NCI-H1092 treated with DMSO at 0.1 percent for 48 hours (cell line): ENCODE results near the gene FRMD8.

Experiments
- DNase-seq: peaks from one replicate; lab custom pipeline; 2025; lab: John Stamatoyannopoulos, UW

The FRMD8 gene

DNA sequence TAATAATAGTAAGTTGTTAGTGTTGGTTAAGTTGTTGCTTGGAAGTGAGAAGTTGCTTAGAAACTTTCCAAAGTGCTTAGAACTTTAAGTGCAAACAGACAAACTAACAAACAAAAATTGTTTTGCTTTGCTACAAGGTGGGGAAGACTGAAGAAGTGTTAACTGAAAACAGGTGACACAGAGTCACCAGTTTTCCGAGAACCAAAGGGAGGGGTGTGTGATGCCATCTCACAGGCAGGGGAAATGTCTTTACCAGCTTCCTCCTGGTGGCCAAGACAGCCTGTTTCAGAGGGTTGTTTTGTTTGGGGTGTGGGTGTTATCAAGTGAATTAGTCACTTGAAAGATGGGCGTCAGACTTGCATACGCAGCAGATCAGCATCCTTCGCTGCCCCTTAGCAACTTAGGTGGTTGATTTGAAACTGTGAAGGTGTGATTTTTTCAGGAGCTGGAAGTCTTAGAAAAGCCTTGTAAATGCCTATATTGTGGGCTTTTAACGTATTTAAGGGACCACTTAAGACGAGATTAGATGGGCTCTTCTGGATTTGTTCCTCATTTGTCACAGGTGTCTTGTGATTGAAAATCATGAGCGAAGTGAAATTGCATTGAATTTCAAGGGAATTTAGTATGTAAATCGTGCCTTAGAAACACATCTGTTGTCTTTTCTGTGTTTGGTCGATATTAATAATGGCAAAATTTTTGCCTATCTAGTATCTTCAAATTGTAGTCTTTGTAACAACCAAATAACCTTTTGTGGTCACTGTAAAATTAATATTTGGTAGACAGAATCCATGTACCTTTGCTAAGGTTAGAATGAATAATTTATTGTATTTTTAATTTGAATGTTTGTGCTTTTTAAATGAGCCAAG is 38.9 kb downstream of the FRMD8 start:
- no peak for DNase-seq

DNA sequence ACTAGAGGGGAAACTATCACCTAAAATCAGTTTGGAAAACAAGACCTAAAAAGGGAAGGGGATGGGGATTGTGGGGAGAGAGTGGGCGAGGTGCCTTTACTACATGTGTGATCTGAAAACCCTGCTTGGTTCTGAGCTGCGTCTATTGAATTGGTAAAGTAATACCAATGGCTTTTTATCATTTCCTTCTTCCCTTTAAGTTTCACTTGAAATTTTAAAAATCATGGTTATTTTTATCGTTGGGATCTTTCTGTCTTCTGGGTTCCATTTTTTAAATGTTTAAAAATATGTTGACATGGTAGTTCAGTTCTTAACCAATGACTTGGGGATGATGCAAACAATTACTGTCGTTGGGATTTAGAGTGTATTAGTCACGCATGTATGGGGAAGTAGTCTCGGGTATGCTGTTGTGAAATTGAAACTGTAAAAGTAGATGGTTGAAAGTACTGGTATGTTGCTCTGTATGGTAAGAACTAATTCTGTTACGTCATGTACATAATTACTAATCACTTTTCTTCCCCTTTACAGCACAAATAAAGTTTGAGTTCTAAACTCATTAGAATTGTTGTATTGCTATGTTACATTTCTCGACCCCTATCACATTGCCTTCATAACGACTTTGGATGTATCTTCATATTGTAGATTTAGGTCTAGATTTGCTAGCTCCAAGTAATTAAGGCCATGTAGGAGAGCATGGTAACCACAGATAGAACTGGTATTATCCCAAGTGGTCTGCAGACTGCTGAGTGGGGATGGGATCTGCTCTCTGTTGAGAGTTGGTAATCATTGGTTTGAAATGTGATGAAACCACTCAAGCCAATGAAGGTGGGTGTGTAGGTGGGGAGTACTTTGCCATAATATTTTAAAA is 39.8 kb downstream of the FRMD8 start:
- DNase-seq = no peak

- no peak for DNase-seq
Observed at GRCh38 chr11:65426839-65427690, 40.6 kb downstream of the FRMD8 start.

- DNase-seq = no peak
Observed at GRCh38 chr11:65427691-65428577, 41.5 kb downstream of the FRMD8 start.

GRCh38 chr11:65428578-65429067 is 42.2 kb downstream of the FRMD8 start:
- no peak for DNase-seq

DNA sequence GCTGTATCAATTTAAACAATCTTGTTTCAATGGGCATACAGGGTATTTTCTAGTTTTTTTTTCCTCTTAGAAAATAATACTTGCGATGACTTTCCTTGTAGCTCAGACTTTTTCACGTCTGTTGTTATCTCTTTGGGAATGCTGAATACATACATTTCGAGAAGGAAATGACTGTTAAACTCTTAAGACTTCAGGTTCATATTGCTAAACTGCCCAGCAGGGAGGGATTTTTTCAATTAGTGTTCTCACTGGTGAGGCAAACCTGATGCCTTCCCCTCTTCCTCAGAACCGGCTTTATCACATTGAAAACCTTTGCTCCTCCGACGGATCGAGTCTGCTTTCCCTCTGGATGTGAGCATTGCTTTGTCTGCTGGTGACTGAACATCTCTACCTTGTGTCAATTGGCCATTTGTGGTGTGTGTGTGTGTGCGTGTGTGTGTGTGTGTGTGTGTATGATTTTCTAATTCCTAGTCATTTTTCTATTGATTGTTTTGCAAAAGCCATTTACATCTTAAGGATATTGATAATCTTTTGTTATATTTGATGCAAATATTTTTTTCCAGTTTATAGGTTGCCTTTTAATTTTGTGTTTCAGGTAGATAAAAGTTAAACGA is 42.7 kb downstream of the FRMD8 start:
- no peak for DNase-seq

DNA sequence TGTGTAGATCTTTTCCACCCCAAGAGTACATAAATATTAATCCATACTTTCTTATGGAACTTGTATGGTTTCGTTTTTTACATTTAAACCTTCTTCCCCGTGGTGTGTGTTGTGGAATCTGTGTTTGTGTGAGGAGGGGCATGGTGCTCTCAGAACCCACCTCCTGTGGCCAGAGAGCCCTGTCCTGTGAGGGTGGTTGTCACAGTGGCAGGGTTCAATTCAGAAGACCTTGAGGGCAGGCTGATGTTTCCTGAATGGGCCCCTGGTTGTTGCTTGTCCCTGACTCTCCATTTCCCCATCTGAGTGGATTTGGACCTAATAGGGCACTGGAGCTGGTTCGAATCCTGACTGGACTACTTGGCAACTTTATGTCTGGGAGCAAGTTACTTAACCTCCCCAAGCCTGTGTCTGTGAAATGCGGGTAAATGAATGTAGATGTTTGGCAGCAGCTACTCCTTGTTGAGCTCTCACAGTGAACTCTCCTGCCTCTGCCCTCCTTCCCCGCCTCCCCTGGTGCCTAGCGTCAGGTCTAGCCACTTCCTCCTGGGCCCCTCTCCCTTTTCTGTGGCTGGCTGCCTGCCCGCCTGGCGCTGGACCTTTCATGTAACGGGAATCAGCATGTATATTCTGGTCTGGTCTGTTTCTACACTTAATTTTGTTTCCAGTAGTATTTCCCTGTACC is 43.4 kb downstream of the FRMD8 start:
- DNase-seq = no peak

GRCh38 chr11:65430406-65431217 is 44.2 kb downstream of the FRMD8 start:
- no peak for DNase-seq

GRCh38 chr11:65431451-65432099 is 45.1 kb downstream of the FRMD8 start:
- no peak for DNase-seq

GRCh38 chr11:65432100-65432650 is 45.7 kb downstream of the FRMD8 start:
- no peak for DNase-seq

DNA sequence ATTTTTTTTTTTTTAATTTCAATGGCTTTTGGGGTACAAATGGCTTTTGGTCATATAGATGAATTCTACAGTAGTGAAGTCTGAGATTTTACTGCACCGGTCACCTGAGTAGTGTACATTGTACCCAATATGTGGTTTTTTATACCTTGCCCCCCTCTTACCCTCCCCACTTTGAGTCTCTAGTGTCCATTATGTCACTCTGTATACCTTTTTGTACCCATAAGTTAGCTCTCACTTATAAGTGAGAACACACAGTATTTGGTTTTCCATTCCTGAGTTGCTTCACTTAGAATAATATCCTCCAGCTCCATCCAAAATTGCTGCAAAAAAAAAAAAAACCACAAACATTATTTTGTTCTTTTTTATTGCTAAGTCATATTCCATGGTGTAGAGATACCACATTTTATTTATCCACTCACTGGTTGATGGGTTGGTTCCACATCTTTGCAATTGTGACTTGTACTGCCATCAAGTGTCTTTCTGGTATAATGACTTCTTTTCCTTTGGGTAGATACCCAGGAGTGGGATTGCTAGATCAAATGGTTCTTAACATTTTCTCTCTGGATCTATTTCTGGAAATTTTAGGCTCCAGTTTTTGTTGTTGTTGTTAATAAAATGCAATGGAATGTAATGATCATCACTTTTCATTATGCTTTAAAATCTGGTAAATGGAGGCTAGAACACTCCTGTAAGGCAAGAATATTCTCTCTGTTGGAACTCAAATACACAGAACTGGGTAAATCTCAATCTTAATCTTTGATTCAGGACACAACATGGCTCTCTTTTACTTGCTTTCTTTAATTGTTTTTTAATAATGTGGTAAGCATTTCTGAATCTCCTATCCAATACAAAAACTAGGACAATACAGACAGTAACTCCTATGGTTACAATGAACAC is 46.5 kb downstream of the FRMD8 start:
- DNase-seq = peak; percentile 52

GRCh38 chr11:65433657-65434056 is 47.2 kb downstream of the FRMD8 start:
- no peak for DNase-seq

DNA sequence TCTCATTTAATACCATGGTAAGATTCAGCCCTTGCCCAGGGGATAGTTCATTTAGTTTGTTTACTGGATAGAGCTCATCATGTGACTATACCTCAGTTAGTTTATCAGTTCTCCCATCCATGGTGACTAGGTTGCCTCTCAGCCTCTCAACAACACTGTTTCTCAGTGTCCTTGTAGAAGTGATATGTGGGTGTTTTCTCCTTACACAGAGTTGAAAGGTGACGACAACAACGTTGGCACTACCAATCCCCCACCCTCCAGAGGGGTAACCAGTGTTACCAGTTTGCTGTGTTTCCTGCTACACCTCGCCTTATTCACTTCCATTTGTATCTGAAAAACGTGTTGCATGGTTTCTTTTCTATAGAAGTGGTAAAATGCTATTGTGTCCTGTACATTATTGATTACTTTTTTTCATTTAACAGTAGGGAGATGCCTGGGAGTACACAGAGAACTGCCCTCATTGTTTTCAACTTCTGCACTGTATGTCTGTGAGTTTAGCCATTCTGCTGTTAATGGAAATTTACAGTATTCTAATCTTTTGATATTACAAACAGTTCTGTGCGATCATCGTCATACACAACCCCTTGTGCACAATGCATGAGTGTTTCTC is 47.7 kb downstream of the FRMD8 start:
- DNase-seq = no peak

GRCh38 chr11:65434667-65435410 is 48.4 kb downstream of the FRMD8 start:
- no peak for DNase-seq

GRCh38 chr11:65435411-65435931 is 49.0 kb downstream of the FRMD8 start:
- no peak for DNase-seq

GRCh38 chr11:65435981-65436411 is 49.6 kb downstream of the FRMD8 start:
- DNase-seq = no peak
